Loucy (cell line): ENCODE results near the gene DOLPP1.

Source experiments
- CTCF ChIP-seq: fragments of 200-600 bp; sonication (generic); conservative IDR thresholded peaks from 2 replicates; pipeline ENCODE4 v1.5.1; 2014; ENCODE audit warnings: mild to moderate bottlenecking, antibody characterized with exemption, low read length
- EZH2phosphoT487 ChIP-seq: fragments of 200-600 bp; IDR thresholded peaks from 2 replicates; pipeline ENCODE4 v1.6.1; 2018; ENCODE audit warnings: antibody characterized with exemption, mild to moderate bottlenecking, moderate library complexity, borderline replicate concordance

GRCh38 chr9:129095170-129095667, 14.3 kb downstream of the DOLPP1 start:
- no peak for TF ChIP-seq CTCF
- no peak for TF ChIP-seq EZH2phosphoT487
